Inferior parietal cortex (tissue), 1 donor: ENCODE measurements around the gene MINAR1.

ENCODE experiments used
- DNase-seq: peaks from one replicate; pipeline ENCODE4 v3.0.0-alpha.2; 2016; ENCODE audit errors: extremely low spot score

The MINAR1 gene

GRCh38 chr15:79432345-79433275 lies 474 bp downstream of the MINAR1 start:
- DNase-seq, result no peak

- no peak for DNase-seq
Observed at GRCh38 chr15:79433276-79433990, 1.3 kb downstream of the MINAR1 start.

- DNase-seq, result no peak
Observed at GRCh38 chr15:79434361-79434760, 2.2 kb downstream of the MINAR1 start.

- DNase-seq, result no peak
Observed at GRCh38 chr15:79436037-79436780, 4.1 kb downstream of the MINAR1 start.

- no peak for DNase-seq
Observed at GRCh38 chr15:79437275-79438000, 5.3 kb downstream of the MINAR1 start.

- DNase-seq, result no peak
Observed at GRCh38 chr15:79439236-79439635, 7.1 kb downstream of the MINAR1 start.

- DNase-seq, result no peak
Observed at GRCh38 chr15:79440355-79440908, 8.3 kb downstream of the MINAR1 start.

GRCh38 chr15:79442911-79443310 lies 10.8 kb downstream of the MINAR1 start:
- DNase-seq, result no peak

GRCh38 chr15:79447060-79447459 lies 14.9 kb downstream of the MINAR1 start:
- DNase-seq, result no peak

GRCh38 chr15:79450648-79451047 lies 18.5 kb downstream of the MINAR1 start:
- no peak for DNase-seq

- no peak for DNase-seq
Observed at GRCh38 chr15:79451361-79451999, 19.3 kb downstream of the MINAR1 start.

- DNase-seq, result no peak
Observed at GRCh38 chr15:79452244-79453051, 20.3 kb downstream of the MINAR1 start.

GRCh38 chr15:79453446-79453845 lies 21.3 kb downstream of the MINAR1 start:
- DNase-seq, result no peak

- DNase-seq, result no peak
Observed at GRCh38 chr15:79454063-79454462, 21.9 kb downstream of the MINAR1 start.

GRCh38 chr15:79455361-79455760 lies 23.2 kb downstream of the MINAR1 start:
- no peak for DNase-seq

GRCh38 chr15:79455943-79456342 lies 23.8 kb downstream of the MINAR1 start:
- DNase-seq, result no peak

GRCh38 chr15:79458491-79458890 lies 26.4 kb downstream of the MINAR1 start:
- DNase-seq, result no peak

GRCh38 chr15:79459666-79460065 lies 27.5 kb downstream of the MINAR1 start:
- DNase-seq, result no peak

GRCh38 chr15:79463043-79463780 lies 31.1 kb downstream of the MINAR1 start:
- DNase-seq, result no peak
